DMS153 (cell line): ENCODE measurements around the gene TXNRD1.
A peak's percentile ranks its signal among the peaks of the same experiment; 100 is the strongest.
"Not testable (repeated sequence)": the region's sequence is repeated elsewhere in the genome, so short reads cannot be mapped to it uniquely, and the experiment has no call there.

ENCODE experiments used
- DNase-seq: peaks from one replicate; lab custom pipeline; 2025; lab: John Stamatoyannopoulos, UW

Gene TXNRD1

GRCh38 chr12:104280717-104281458 is 65.3 kb downstream of the TXNRD1 start:
- DNase-seq = no peak

DNA sequence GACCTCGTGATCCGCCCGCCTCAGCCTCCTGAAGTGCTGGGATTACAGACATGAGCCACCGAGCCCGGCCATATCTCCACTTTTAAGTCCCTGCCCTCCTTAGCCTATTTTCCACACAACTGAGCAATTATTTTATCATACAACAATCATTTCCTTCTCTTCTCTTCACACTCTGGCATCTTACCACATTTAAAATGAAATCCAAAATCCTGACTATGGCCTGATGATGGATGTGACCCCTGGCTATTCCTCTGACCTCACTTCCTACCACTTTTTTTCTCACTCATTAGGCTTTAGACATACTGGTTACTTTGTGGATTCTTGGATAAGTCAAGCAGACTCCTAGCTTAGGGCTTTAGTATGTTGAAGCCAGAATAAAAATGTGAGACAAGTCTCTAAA is 66.1 kb downstream of the TXNRD1 start:
- no peak for DNase-seq

GRCh38 chr12:104282109-104282508 is 66.5 kb downstream of the TXNRD1 start:
- no peak for DNase-seq

GRCh38 chr12:104285740-104286515 is 70.3 kb downstream of the TXNRD1 start:
- peak; percentile 28 for DNase-seq

DNA sequence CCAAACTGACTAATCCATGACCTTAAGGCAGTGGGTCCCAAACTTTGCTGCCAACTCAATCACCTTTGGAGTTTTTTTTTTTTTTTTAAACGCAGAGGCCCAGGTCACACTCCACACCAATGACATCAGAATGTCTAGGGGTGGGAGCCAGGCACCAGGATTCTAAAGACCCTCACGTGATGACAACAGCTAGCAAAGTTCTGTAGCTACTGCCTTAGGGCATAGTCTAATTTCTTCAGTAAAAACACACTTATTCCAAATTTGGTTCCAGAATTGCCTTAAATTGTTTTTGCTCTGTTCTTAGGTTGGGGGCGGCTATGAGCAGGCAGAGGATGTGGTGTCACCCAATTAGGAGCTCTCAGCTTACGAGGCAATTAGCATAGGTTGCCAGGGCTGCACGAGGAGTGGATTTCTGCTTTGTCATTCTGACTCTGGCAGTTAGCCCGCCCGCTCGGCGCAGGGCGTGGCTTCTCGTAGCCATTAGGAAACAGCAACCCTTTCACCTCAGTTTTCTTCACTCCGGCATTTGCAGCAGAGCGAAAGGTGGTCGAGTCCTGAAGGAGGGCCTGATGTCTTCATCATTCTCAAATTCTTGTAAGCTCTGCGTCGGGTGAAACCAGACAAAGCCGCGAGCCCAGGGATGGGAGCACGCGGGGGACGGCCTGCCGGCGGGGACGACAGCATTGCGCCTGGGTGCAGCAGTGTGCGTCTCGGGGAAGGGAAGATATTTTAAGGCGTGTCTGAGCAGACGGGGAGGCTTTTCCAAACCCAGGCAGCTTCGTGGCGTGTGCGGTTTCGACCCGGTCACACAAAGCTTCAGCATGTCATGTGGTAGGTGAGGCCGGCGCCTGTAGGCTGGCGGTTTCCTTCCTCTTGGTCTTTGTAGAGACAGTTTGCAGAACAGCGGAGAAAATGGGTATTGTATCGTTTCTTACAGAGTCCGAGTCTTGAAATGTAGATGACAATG is 71.2 kb downstream of the TXNRD1 start:
- DNase-seq = peak; percentile 95

DNA sequence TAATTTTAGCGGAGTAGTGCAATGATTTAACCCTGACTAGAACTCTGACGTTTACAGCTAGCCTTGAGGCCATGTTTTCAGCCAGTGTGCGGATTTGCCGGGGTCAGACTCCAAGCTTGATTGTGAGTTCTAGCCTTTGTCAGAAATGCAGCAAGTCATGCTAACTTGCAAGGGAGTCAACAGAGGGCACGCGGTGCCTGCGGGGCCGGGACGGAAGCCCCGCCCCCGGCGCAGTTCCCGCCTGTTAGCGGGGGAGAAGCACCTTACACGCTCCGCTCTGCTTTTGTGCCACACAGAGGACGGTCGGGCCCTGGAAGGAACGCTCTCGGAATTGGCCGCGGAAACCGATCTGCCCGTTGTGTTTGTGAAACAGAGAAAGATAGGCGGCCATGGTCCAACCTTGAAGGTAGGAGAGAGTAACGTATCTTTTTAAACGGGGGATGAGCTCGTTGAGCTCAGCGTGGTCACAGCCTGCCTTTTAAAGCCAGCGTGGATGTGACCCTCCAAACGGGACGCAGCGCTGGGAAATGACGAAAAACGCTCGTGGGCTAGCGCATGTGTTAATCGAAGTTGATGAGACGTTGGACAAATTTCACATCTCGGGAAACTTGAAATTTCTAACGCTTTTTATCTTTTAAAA is 73.2 kb downstream of the TXNRD1 start:
- peak; percentile 92 for DNase-seq

DNA sequence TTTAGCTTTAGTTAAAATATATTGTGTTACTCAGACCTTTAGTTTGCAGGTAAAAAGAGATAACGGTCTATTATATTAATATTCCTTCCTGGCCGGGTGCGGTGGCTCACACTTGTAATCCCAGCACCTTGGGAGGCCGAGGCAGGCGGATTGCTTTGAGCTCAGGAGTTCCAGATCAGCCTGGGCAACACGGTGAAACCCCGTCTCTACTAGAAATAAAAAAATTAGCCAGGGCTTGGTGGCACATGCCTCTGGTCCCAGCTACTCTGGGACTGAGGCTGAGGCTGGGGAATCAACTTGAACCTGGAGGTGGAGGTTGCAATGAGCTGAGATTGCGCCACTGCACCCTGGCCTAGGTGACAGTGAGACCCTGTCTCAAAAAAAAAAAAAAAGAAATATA is 74.7 kb downstream of the TXNRD1 start:
- no peak for DNase-seq

GRCh38 chr12:104290855-104291254 is 75.3 kb downstream of the TXNRD1 start:
- no peak for DNase-seq

- DNase-seq = no peak
These were observed 76.4 kb downstream of the TXNRD1 start for GRCh38 chr12:104291867-104292524.

GRCh38 chr12:104292872-104293794 is 77.6 kb downstream of the TXNRD1 start:
- no peak for DNase-seq

DNA sequence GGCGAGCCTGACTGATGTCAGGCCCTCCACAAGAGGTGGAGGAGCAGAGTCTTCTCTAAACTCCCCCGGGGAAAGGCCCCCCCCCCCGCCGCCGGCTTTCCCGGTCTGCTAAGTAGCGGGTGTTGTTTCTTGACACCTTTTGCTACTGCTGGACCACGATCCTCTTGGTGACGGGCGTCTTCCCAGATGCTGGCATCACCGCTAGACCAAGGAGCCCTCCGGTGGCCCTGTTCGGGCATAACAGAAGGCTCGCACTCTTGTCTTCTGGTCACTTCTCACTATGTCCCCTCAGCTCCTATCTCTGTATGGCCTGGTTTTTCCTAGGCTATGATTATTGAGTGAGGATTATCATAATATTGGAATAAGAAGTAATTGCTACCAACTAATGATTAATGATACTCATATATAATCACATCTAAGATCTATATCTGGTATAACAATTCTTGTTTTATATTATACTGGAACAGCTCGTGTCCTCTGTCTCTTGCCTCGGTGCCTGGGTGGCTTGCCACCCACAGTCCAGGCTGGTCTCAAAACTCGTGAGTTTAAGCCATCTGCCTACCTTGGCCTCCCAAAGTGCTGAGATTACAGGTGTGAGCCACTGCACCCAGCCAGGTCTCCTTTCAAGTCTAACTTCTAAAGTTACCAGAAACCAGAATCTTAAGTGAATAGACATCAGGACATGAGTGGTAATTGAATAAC is 78.7 kb downstream of the TXNRD1 start:
- DNase-seq = not testable (repeated sequence)

GRCh38 chr12:104294927-104295668 is 79.5 kb downstream of the TXNRD1 start:
- no peak for DNase-seq

GRCh38 chr12:104295954-104296353 is 80.4 kb downstream of the TXNRD1 start:
- no peak for DNase-seq

DNA sequence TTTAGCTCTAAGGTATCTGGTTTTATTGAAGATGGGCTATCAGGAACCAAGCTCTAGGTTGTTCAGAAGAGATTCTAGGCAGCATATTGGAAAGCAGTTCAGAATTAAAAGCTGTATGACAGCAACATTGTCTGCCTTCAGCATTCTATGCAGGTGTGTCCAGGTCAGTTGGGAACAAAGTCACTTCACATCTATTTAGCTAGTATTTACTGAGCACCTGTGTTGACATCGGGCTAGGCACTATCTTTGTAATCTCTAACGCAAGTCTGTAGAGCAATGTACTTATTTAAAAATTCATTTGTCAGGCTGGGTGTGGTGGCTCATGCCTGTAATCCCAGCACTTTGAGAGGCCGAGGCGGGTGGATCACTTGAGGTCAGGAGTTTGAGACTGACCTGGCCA is 81.1 kb downstream of the TXNRD1 start:
- DNase-seq = no peak

DNA sequence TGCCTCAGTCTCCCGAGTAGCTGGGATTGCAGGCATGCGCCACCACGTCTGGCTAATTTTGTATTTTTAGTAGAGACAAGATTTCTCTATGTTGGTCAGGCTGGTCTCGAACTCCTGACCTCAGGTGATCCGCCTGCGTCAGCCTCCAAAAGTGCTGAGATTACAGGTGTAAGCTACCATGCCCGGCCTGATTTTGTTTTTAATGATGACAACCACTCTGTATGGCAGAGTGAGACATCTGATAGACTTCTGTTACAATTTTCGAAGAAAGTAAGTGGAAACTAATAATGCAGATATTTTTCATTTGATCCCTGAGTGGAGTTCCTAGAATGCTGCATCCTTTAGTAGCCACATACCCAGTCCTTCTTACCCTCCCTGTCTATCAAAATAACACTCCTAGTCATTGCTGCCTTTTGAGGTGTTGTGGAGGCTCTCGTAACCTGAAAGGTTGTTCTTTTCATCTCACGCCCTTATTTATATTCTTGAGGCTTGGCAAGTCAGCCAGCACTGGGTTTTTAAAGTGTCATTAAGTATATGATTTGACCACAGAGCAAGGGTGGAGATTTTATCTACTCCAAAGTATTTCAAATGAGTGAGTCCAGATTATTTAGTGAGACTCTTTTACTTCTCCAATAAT is 82.0 kb downstream of the TXNRD1 start:
- no peak for DNase-seq

- no peak for DNase-seq
These were observed 84.4 kb downstream of the TXNRD1 start for GRCh38 chr12:104299842-104300481.

DNA sequence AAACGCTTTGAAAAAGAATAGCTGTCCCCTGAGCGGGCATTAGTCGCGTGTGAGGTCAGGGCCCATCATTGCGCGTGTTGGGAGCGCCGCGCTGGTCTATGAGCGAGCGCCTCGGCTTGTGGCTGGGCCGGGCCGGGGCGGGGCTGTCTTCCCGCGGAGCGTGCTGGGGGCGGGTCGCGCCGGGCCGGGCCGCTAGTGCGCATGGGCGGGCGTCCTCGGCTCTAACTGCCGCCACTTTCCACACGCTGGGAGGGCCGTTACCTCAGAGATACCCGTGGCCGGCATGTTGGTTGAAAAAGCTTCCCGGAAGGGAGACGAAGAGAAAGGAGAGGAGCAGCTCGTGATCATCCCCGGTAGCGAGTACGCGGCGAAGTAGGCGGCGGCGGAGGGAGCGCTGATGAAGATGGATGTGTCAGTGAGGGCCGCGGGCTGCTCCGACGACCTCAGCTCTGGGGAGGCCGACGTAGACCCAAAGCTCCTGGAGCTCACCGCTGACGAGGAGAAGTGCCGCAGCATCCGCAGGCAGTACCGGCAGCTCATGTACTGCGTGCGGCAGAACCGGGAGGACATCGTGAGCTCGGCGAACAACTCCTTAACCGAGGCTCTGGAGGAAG is 88.1 kb downstream of the TXNRD1 start, which contains the start of gene EID3:
EID3 (plus strand) TSS at position 202 of the 614 bp plus-strand sequence; CDS start at position 398, 196 bp downstream.
- DNase-seq = peak; percentile 66
